Breast epithelium (tissue), 3 donors: ENCODE data around the gene NAALADL2.

Experiments used
- POLR2A ChIP-seq: fragments of 450-650 bp; IDR thresholded peaks from one replicate; pipeline ENCODE4 v1.6.1; 2016; ENCODE audit warnings: antibody characterized with exemption, mild to moderate bottlenecking, moderate library complexity
- POLR2AphosphoS5 ChIP-seq, 3 donors: sonication (generic); formaldehyde crosslinking; IDR thresholded peaks; one replicate each; pipeline ENCODE4 v1.6.1; 2017; ENCODE audit warnings: antibody characterized with exemption in 3 of 3
- TF ChIP-seq, protein P1 (sequence below), 3 donors: fragments of 450-650 bp; IDR thresholded peaks; one replicate each; pipeline ENCODE4 v1.5.1; 2016 to 2017; ENCODE audit warnings: antibody characterized with exemption in 3 of 3, mild to moderate bottlenecking in 3 of 3, moderate library complexity in 3 of 3

DNA sequence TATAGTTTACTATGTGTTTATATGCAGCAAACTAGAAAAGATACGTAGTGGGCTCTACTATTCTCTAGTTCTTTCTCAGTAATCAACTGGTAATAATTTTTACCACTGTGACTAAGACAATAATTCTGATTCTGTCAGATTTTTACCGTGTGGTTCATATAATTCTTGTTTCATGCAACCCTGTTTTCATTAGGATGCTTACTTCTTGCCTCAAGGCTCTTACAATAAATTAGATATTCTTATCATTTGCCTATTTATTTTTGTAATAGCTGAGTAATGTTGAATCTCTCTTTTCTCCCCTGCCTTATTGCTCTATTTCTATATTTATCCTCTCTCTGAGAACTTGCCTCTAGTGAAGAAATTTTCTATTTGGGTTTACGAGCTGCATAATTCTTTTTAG, 524.7 kb downstream of the NAALADL2 start:
- TF ChIP-seq, protein P1, sequence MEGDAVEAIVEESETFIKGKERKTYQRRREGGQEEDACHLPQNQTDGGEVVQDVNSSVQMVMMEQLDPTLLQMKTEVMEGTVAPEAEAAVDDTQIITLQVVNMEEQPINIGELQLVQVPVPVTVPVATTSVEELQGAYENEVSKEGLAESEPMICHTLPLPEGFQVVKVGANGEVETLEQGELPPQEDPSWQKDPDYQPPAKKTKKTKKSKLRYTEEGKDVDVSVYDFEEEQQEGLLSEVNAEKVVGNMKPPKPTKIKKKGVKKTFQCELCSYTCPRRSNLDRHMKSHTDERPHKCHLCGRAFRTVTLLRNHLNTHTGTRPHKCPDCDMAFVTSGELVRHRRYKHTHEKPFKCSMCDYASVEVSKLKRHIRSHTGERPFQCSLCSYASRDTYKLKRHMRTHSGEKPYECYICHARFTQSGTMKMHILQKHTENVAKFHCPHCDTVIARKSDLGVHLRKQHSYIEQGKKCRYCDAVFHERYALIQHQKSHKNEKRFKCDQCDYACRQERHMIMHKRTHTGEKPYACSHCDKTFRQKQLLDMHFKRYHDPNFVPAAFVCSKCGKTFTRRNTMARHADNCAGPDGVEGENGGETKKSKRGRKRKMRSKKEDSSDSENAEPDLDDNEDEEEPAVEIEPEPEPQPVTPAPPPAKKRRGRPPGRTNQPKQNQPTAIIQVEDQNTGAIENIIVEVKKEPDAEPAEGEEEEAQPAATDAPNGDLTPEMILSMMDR (IDR thresholded peaks at IDR 0.05), result no peak
- no peak for TF ChIP-seq POLR2AphosphoS5 (IDR thresholded peaks at IDR 0.05)
- no peak for TF ChIP-seq POLR2A
